22Rv1 (cell line): ENCODE measurements around the gene NRARP.
A peak's percentile ranks its signal among the peaks of the same experiment; 100 is the strongest.

ENCODE experiments used
- H3K27ac ChIP-seq: fragments of 450-650 bp; 2 replicates; pipeline ENCODE4 v1.5.1; 2017
- ZFX ChIP-seq: fragments of 450-650 bp; IDR thresholded peaks from 2 replicates; pipeline ENCODE4 v1.6.1; 2017; ENCODE audit warnings: antibody characterized with exemption, borderline replicate concordance
- TF ChIP-seq, protein P1 (sequence below): fragments of 450-650 bp; IDR thresholded peaks from 2 replicates; pipeline ENCODE4 v1.5.1; 2017; ENCODE audit warnings: mild to moderate bottlenecking

The NRARP gene

DNA sequence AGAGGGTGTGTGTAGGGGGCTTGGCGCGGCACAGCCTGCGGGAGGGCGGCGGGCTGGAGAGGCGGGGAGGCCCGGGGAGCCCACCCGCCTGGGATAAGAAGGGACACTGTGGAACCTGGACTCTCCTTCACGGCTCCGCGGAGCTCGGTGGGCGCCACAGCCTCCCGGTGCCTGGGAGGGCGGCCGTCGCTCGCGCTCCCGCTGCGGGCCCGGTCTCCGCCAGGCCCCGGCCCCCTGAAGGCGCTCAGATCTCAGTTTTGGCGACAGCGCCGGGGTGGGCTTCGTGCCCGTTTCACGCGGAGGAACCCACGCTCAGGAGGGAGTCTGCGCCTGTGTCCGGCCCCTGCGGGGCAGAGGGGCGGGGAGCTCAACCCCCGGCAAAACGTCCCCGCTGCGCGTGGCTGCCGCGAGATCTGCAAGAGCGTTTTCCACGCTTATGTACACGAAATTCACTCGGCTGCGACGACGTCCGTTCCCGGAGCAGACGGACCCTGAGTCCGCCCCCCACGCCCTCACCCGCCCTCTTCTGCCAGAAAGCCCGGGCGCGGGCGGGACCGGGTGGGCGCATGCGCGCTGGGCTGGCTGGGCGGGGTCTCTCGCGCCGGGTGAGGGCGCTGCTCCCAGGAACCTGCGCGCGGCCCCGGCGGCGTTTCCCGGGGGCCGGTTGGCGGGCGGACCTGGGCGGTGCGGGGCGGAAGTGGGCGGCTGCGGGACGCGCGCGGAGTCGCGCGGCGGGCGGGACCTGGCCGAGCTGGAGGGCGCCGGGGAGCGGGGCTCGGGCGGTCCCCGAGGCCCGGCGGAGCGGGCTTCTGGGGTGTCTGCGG, 47.2 kb downstream of the NRARP start, which contains the start of gene NELFB:
Gene NELFB, plus strand, starts transcription at position 704 of the 824 bp plus-strand sequence.
- TF ChIP-seq ZFX, result no peak
- TF ChIP-seq, protein P1, sequence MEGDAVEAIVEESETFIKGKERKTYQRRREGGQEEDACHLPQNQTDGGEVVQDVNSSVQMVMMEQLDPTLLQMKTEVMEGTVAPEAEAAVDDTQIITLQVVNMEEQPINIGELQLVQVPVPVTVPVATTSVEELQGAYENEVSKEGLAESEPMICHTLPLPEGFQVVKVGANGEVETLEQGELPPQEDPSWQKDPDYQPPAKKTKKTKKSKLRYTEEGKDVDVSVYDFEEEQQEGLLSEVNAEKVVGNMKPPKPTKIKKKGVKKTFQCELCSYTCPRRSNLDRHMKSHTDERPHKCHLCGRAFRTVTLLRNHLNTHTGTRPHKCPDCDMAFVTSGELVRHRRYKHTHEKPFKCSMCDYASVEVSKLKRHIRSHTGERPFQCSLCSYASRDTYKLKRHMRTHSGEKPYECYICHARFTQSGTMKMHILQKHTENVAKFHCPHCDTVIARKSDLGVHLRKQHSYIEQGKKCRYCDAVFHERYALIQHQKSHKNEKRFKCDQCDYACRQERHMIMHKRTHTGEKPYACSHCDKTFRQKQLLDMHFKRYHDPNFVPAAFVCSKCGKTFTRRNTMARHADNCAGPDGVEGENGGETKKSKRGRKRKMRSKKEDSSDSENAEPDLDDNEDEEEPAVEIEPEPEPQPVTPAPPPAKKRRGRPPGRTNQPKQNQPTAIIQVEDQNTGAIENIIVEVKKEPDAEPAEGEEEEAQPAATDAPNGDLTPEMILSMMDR, result no peak
- peak within 1 kb of the TSS; percentile 94 for H3K27ac ChIP-seq

DNA sequence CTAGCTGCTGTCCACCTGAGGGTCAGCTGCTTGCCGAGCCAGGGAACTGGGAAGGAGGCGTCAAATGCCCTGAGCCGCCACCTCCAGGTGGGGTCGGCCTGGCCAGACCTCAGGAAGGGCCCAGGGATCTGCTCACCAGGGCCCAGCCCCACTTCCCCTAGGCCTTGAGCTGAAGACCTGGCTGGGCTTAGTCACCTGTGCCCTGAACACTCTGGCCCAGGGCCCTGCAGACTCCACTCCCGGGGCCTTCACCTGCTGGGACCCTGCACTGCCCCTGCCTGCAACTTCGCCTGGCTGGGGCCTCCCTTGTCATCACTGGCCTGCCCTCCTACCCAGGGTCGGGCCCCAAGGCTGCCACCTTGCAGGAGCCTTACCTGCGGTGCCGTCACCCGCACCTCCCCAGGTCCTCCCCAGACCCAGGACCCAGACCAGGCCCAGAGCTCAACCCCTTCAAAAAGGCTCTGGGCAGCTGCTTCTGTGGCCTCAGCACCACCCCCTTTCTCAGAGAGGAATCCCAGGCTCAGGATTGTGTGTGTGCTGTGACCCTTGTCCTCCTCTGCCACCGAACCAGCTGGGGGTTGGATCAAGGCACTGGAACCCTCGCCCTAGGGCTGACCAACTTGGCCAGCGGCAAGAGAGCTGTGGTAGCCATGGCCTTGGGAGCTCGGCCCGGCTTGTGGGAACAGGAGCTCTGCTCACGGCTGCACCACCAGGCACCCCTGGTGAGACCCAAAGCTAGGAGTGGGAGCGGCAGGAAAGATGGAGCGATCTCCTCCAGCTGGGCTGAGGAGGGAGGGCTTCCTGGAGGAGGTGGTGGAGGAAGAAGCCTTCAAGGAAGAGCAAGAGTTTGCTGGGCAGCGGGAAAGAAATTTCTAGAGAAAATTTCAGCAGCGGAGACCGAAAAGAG, 48.1 kb downstream of the NRARP start:
- H3K27ac ChIP-seq, result peak overlapping the region; percentile 94
- no peak for TF ChIP-seq ZFX
- TF ChIP-seq, protein P1, result no peak

DNA sequence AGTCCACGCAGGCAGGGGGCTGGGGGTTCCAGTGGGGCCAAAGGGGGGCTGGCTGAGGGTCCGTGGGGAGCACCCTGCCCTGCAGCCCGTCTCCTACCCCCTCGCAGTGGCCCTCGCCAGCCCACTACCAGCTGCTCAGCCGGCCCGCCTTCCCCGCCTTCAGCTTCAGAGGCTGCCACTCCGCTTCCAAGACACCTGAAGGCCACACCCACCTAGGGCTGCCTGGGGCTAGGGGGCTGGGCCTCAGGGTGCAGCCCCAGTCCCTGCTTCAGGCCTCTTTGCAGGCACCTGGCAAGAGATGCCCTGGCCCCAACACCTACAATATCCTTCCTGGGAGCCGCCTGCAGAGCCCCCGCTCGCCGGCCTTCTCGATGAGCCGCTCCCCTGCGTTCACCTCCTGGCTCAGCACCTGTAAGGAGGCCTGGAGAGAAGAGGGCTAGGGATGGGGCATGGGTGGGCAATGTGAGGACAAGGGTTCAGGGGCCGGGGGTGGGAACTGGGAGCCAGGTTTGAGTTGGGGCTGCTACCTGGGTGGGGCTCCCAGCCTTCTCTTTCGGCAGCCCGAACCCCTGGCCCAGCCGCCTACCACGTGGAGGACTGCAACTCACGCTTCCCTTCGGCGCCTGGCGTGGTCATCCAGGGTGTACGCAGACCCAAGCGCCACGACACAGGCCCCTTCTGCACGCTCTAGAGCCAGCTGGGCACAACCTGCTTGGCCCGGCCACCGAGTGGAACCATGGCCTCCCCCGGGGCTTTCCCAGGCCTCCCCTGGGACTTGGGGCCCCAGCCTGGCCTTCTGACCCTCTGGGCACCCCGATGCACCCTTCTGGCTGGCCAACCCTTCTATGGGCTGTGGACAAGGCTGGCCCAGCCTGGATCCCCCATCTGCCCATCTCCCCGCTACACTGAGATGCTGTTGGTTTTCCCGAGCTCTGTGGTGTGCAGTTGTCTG, 49.2 kb downstream of the NRARP start:
- TF ChIP-seq, protein P1, result no peak
- no peak for TF ChIP-seq ZFX
- peak overlapping the region; percentile 94 for H3K27ac ChIP-seq

DNA sequence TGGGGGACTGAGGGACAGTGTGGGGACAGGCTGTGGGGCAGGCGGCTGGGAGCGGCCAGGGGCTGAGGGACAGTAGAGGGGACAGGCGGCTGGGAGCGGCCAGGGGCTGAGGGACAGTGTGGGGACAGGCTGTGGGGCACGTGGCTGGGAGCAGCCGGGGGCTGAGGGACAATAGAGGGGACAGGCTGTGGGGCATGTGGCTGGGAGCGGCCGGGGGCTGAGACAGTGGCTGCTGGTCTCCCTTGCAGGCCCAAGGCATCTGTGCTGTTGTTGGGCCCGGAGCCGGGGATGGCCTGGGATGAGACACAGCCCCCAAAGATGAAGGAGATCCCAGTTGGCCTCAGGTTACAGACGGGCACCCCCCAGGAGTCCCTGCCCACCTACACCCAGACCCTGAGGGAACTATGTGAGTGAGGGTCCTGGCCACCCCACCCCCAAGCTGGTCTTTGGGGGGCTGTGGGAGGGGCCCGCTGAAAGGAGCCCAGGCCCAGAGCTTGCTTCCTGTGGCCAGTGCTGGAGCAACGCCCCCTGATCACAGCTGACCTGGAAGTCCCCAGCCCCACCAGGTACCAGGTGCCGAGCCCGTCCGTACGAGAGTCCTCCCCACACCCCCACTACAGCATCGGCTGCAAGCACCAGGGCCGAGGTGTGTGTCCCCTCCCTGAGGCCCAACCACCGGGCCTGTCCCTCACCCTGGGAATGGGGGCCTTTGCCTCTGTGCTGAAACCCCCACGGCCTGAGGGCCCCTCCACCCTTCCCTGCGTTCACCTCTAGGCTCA, 50.4 kb downstream of the NRARP start:
- peak overlapping the region; percentile 94 for H3K27ac ChIP-seq
- TF ChIP-seq, protein P1, result no peak
- TF ChIP-seq ZFX, result no peak

DNA sequence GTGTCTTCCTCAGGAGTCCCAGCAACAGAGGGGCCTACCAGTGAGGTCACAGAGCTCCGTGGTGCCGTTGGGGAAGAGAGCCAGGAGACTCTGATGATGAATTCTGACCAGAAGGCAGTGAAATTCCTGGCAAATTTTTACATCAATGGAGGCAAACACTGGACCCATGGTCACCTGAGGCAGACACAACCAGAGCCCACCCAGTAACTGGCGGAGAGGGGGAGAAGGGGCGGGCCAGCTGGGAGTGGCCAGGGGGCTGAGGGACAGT, 50.9 kb downstream of the NRARP start, which contains the start of gene STPG3:
Gene STPG3, plus strand, starts transcription at position 93 of the 268 bp plus-strand sequence. Its CDS starts 1 bp downstream, at position 94.
- H3K27ac ChIP-seq, result peak within 1 kb of the TSS; percentile 94
- no peak for TF ChIP-seq ZFX
- TF ChIP-seq, protein P1, result no peak

DNA sequence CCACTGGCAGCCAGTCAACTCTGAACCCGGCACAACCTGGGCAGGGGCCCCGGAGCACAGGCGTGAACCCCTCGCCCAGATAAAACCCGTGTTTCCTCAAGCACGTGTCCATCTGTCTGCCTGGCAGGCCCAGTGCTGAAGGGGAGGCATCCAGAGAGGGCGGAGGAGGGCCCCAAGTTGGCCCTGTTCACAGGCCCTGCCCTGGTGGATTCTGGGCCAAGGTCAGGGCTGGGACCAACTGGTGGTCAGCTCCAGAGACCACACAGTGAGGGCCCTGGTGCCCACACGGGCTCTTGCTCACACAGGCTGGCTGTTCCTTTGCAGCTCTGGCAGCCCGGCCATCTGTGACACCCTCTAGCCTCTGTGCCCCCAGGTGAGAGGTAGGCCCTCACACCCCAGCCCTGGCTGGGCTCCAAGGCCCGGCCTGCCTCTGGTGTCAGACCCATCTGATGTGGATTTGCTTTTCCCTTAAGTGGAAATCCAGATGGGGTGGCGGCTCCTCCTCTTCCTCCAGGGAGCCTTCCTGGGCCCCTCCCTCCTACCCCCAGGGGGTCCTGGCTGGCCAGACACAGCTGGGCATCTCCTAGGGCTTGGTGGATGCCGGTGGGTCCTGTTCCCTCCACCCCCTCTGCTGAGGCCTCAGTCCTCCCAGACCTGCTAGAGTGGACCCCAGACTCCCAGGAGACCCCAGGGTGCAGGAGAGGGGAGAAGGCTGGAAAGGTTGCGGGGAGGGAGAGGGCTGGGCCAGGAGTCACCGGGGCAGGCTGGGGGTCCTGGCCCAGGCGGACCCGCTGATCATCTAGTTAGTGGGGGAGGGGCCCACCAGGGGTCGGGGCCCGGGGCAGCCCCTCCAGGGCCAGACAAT, 51.5 kb downstream of the NRARP start:
- peak overlapping the region; percentile 58 for H3K27ac ChIP-seq
- TF ChIP-seq ZFX, result no peak
- TF ChIP-seq, protein P1, result no peak
